HUES48 (cell line): ENCODE results near the gene SMTN.

Experiments
- H3K27ac ChIP-seq: one replicate; pipeline ENCODE4 v1.7.0; 2013; ENCODE audit warnings: low read depth, low read length, inconsistent platforms
- H3K27me3 ChIP-seq: 2 replicates; pipeline ENCODE4 v1.6.1; 2013; ENCODE audit warnings: mild to moderate bottlenecking, low read length; ENCODE audit not compliant: control insufficient read depth, insufficient read depth
- H3K36me3 ChIP-seq: 2 replicates; pipeline ENCODE4 v1.6.1; 2013; ENCODE audit warnings: low read length; ENCODE audit not compliant: control insufficient read depth, insufficient read depth
- H3K4me1 ChIP-seq: 2 replicates; pipeline ENCODE4 v1.6.1; 2013; ENCODE audit warnings: mild to moderate bottlenecking, low read length; ENCODE audit not compliant: control insufficient read depth, insufficient read depth
- H3K4me3 ChIP-seq: 2 replicates; pipeline ENCODE4 v1.5.1; 2013; ENCODE audit warnings: mild to moderate bottlenecking, low read depth, low read length
- H3K9ac ChIP-seq: 2 replicates; pipeline ENCODE4 v1.6.1; 2013; ENCODE audit warnings: mild to moderate bottlenecking, low read depth, low read length, moderate library complexity
- H3K9me3 ChIP-seq: 2 replicates; pipeline ENCODE4 v1.6.1; 2013; ENCODE audit warnings: low read length; ENCODE audit not compliant: control insufficient read depth, insufficient read depth

Gene SMTN

DNA sequence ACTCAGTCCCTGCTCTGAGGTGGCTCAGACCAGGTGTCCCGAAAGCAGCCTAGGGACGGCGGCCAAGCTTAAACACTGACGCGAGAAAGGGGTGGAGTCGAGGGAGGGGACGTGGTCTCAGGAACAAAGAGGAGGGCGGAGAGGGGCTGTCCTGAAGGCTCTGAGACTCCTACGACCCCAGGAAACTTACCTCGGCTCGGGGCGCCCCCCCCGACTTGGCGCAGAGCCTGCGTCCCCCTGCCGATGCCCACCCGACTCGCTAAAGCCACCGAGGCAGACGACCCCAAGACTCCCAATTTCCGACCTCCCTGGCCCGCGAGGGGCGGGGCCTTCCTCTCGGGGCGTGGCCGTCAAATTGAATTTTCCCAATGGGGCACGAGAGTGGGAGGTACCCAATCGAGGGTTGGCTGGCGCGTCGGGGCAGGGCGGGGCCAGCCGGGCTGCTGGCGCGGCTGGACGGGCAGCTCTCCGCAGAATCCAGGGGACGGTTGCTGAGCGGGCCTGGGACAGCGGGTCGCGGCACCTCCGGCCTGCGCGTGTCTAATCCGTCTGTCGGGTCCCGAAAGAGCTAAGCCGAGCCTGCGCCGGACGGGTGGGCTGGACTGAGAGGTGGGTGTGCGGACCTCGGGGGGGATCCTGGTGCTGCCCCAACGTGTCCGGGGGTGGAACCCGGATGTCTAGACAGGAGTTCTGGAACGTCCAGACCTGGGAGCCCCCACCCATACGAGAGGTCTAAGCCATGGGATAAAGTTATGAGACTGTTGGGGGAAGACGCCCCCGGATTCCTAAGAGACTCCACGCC, at the start of gene SMTN:
Gene SMTN, plus strand, starts transcription at position 471 of the 802 bp plus-strand sequence. CDS start 1,941 bp downstream, outside the sequence.
- no peaks in the 10 kb centered on the region for H3K9me3 ChIP-seq
- H3K4me3 ChIP-seq = peak within 1 kb of the TSS; percentile 82
- H3K9ac ChIP-seq = peak within 1 kb of the TSS; percentile 87
- no peaks in the 10 kb centered on the region for H3K36me3 ChIP-seq
- H3K27ac ChIP-seq = peak within 1 kb of the TSS; percentile 91
- peaks cover 4% of the 10 kb centered on the region; the same call in 1 of the 2 replicates for H3K27me3 ChIP-seq
- peaks cover 24% of the 10 kb centered on the region for H3K4me1 ChIP-seq

DNA sequence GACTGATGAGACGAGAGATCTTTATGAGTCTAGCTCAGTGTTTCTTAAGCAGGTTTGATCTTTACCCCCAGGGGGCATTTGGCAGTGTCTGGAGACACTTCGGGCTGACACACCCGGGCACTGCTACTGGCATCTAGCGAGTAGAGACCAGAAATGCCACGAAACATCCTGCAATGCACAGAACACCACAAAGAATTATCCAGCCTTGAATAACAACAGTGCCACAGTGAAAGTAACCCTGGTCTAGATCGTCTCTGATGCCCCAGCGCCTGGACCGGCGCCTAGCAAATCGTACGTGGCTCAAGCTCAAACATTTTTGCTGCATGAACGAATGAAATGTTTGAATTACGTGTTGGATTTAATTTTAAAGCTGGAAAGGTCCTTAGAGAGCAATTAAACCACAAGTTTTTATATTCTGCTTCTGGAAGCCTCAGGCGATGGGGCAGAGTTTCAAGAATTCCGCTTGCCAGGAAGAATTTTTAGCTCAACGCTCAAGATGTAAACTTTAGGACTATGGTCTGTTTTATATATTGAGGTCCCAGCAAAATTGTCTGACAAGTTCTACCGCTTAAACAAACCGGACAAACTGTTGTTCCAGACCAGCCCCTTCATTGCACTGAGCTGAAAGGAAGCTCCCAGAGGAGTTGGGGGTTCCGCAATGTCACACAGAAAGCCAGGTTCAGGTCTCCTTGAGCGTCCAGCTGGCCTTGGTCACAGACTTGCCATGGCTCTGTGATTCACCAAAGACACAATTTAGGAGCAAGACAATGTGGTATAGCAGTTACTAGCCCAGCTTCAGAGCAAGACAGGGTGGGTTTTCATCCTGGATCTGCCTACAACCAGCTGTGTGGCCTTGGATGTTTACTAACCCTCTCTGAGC, 44.2 kb upstream of the SMTN start:
- no peak overlapping the region for H3K27ac ChIP-seq
- no peaks in the 10 kb centered on the region for H3K27me3 ChIP-seq
- no peaks in the 10 kb centered on the region for H3K9me3 ChIP-seq
- no peak overlapping the region for H3K9ac ChIP-seq
- H3K36me3 ChIP-seq = no peaks in the 10 kb centered on the region
- 0 out of 2 replicates have a peak, but pooled peaks cover 4% of the 10 kb centered on the region for H3K4me1 ChIP-seq
- H3K4me3 ChIP-seq = no peak overlapping the region

DNA sequence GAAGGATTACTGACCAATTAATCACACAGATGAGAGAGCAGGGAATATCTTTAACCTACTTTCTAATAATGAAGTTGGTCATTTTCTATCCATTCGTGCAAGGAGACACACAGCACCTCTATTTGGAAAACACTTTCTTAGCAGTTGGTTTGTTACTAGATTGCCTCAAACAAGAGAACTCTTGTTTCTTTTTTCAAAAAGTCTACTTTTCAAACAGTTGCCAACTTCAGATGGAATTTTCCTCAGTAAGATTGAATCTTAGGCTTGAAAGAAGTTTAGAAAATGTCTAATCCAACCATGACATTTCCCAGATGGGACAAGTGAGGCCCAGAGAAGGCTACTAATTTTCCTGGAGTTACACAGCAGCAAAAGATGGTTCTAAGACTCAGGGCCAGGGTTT, 42.4 kb upstream of the SMTN start:
- H3K27me3 ChIP-seq = no peaks in the 10 kb centered on the region
- H3K4me1 ChIP-seq = 0 out of 2 replicates have a peak, but pooled peaks cover 4% of the 10 kb centered on the region
- H3K27ac ChIP-seq = no peak overlapping the region
- H3K9me3 ChIP-seq = no peaks in the 10 kb centered on the region
- no peak overlapping the region for H3K9ac ChIP-seq
- no peaks in the 10 kb centered on the region for H3K36me3 ChIP-seq
- H3K4me3 ChIP-seq = no peak overlapping the region

DNA sequence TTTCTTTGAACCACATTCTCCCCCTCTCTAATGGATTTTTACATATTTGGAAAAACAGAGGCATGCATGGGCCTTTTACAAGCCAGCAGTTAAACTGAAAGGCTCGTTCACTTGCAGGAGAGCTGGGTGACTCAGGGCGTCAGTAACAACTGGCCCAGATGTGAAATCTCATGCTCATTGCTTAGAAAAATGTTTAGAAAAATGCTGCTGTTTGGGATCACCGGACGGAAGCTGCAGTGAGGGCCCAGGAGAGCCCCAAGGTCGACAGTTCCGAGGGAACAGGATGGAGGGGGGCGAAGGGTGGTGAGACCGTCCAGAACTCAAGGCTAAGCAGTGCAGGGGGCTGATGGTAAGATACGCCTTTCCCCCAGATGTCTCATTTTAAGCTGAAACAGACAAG, 41.7 kb upstream of the SMTN start:
- Histone ChIP-seq H3K36me3 (no peaks in the 10 kb centered on the region), H3K9ac (no peak overlapping the region), H3K4me1 (0 out of 2 replicates have a peak, but pooled peaks cover 4% of the 10 kb centered on the region), H3K27ac (no peak overlapping the region), H3K27me3 (no peaks in the 10 kb centered on the region), H3K9me3 (no peaks in the 10 kb centered on the region), H3K4me3 (no peak overlapping the region)

DNA sequence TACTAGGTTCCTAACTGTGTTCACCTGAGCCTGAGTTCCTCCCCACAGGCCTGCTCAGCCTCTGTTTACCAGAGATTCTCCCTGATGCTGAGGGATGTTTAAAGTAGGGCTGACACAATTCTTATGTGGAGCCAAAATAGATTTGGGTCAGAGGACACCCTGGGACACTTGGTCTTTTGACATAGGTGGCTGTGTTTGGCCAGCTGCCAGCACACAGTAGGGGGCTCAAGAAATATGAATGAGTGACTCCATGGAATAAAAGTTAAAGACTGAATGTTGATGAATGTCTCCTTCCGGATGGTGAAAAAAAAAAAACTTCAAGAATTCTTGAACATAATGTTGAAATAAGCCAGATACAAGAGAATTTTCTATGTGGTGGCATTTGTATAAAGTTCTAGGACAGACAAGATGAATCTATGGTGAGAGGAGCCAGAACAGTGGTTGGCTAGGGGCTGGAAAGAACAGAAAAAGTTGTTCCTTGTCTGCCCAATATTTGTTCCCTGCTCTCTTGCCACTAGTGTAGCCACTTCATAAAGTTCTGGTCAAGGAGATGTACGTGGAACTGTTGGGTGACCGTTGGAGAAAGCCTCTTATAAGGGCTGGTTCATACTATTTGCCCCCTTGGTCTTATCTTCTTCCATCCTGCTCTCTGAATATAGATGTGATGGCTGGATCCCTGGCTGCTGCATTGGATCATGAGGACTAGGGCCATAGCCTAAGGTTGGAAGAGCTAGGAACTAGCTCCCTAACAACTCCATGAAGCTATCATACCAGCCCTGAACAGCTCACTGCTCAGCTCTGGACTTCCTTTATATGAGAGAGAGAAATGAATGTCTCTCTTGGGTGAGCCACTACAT, 40.3 kb upstream of the SMTN start:
- Histone ChIP-seq H3K9me3 (no peaks in the 10 kb centered on the region), H3K27ac (no peak overlapping the region), H3K4me1 (0 out of 2 replicates have a peak, but pooled peaks cover 4% of the 10 kb centered on the region), H3K9ac (no peak overlapping the region), H3K4me3 (no peak overlapping the region), H3K27me3 (no peaks in the 10 kb centered on the region), H3K36me3 (no peaks in the 10 kb centered on the region)

DNA sequence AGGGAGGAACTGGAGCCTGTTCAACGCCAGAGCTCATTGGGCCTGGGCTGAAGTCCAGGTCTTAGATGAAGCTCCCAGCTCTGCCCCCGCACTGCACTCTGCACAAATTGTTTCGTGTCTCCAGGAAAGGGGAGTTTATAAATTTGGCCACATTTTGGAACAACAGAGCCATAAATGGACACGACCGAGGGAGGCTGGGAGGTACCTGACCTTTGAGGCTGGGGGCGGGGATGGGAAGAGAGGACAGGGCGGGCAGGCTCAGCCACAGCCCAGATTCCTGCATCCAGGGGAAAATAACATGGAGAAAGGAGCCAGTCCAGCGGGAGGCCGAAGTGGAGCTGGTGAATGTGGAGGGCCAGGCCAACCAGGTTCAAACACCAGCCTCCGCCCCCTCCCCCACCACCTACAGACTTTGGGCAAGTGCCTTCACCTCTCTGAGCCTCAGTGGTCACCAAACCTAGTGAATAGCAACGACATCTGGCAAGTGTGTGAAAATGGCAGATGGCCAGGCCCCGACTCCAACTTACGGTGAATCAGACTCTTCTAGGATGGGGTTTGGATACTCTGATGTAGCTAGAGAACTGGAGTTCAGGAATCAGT, 36.8 kb upstream of the SMTN start:
- H3K9ac ChIP-seq = no peak overlapping the region
- H3K27ac ChIP-seq = no peak overlapping the region
- H3K4me3 ChIP-seq = no peak overlapping the region
- H3K36me3 ChIP-seq = no peaks in the 10 kb centered on the region
- peaks cover 7% of the 10 kb centered on the region; the same call in 1 of the 2 replicates for H3K4me1 ChIP-seq
- no peaks in the 10 kb centered on the region for H3K9me3 ChIP-seq
- no peaks in the 10 kb centered on the region for H3K27me3 ChIP-seq

DNA sequence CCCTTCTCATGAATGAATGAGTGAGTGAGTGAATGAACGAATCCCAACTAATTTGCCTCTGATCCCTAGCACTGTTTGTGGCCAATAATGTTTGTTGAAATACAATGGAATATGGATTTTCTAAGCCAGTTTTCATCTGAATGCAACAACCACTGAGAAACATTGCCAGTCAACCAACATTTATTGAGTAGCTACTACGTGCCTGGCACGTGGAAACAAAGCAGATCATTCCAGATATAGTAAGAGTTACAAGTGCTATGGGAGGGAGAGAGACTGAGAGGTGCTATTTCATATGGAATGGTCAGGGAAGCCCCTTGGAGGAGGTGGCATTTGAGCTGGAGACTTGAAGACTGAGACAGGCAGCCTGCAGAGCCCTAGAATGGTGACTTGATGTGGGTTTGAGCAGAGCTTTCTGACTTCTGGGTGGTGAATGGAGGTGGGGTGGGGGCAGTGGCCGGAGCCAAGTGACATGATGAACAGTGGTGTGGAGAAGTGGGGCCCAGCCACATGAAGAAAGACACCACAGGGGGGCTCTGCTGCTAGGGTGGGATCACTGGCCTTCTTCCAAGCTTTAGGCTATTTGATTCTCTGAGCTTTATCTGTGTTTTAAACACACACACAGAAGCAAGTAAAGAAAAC, 35.1 kb upstream of the SMTN start:
- H3K4me1 ChIP-seq = peaks cover 5% of the 10 kb centered on the region; the same call in 1 of the 2 replicates
- H3K9me3 ChIP-seq = no peaks in the 10 kb centered on the region
- no peaks in the 10 kb centered on the region for H3K36me3 ChIP-seq
- no peak overlapping the region for H3K9ac ChIP-seq
- H3K27me3 ChIP-seq = no peaks in the 10 kb centered on the region
- no peak overlapping the region for H3K4me3 ChIP-seq
- no peak overlapping the region for H3K27ac ChIP-seq

DNA sequence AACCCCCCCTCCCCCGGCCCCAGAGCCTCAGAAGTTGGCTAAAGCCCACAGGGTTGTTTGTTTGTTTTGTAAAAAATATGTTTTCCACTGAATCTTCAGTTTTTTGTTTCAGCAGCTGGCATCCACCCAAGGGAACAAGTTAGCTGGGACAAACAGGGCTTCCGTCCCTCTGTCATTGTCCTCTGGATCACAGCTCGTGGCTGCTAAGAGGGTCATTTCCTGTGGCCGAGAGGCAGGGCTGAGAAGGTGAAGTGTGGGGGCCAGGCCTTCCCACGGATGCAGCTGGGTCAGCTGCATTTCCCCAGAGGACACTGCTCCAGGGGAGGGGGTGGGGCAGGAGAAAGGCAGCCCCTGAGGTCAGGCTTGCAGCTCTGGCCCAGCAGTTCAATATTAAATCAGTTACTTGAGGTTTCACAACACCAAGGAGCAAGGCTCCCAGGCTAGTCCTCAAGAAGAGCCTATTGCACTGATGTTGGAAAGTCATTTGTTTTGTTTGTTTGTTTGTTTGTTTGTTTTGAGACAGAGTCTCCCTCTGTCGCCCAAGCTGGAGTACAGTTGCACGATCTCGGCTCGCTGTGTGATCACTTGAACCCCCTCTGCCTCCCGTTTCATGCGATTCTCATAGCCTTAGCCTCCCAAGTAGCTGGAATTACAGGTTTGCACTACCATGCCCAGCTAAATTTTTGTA, 34.4 kb upstream of the SMTN start:
- Histone ChIP-seq H3K9ac (no peak overlapping the region), H3K27ac (no peak overlapping the region), H3K4me1 (peaks cover 5% of the 10 kb centered on the region; the same call in 1 of the 2 replicates), H3K27me3 (no peaks in the 10 kb centered on the region), H3K4me3 (no peak overlapping the region), H3K36me3 (no peaks in the 10 kb centered on the region), H3K9me3 (no peaks in the 10 kb centered on the region)

DNA sequence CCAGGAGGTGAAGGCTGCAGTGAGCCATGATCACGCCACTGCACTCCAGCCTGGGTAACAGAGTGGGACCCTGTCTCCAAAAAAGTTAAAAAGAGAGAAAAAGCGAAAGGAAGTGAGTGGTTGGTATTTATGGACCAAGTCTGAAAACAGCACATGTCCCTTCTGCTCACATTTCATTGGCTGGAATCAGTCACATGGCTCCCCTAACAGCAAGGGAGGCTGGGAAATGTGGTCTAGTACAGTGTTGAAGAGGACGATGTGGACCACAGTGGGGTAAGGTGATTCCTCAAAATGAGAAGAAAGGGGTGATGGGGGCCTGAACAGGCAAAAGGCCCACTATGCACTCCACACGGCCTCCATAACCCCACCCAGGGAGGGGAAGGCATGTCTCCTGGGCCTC, 32.5 kb upstream of the SMTN start:
- H3K9ac ChIP-seq = no peak overlapping the region
- no peaks in the 10 kb centered on the region for H3K9me3 ChIP-seq
- H3K27me3 ChIP-seq = no peaks in the 10 kb centered on the region
- H3K27ac ChIP-seq = no peak overlapping the region
- H3K4me1 ChIP-seq = peaks cover 5% of the 10 kb centered on the region; the same call in 1 of the 2 replicates
- no peak overlapping the region for H3K4me3 ChIP-seq
- no peaks in the 10 kb centered on the region for H3K36me3 ChIP-seq
